ENCODE data around the gene BTBD2. TPM values are rescaled to one million over a fixed set of nuclear protein-coding genes. Genes with fewer than 3 reads are reported as not detected.
A peak's percentile ranks its signal among the peaks of the same experiment; 100 is the strongest.

BTBD2 gene
- total and polyA plus RNA-seq, 2 of the 8 experiments (the other 6 are each of a cell fraction or from before 2014, with no cell fraction given) = 91.7 to 92.3 TPM

- Histone ChIP-seq H3K23me2 (ENCODE audit: low read depth, low read length) (no peaks in the 10 kb centered on the region), H3K4me2 (ENCODE audit: insufficient read depth in 1 of 2, low read depth in 2 of 2, low read length in 2 of 2) (no peak overlapping the region), H2BK15ac (ENCODE audit: low read length) (no peak overlapping the region), H3K9me3 (ENCODE audit: insufficient read depth in 2 of 2, low read depth in 1 of 2, low read length in 1 of 2) (no peaks in the 10 kb centered on the region), H3K4me3 (ENCODE audit: extremely low read depth in 1 of 4, insufficient read depth in 2 of 4, low read depth in 3 of 4, low read length in 4 of 4) (no peak overlapping the region), H3K36me3 (ENCODE audit: control insufficient read depth in 2 of 4, insufficient read depth in 4 of 4, low read length in 3 of 4) (peaks cover 16 to 42% (median 33%) of the 10 kb centered on the region in 4 experiments), H3K14ac (ENCODE audit: insufficient read length) (no peak overlapping the region), H3K27me3 (replicated peaks in 1 of 4; ENCODE audit: control insufficient read depth in 3 of 4, extremely low read depth in 1 of 4, insufficient read depth in 3 of 4, low read length in 3 of 4) (no peaks in the 10 kb centered on the region), H2BK120ac (replicated peaks; ENCODE audit: low read depth, low read length) (no peak overlapping the region), H2BK20ac (ENCODE audit: low read length) (no peak overlapping the region), H3K79me2 (ENCODE audit: control insufficient read depth in 1 of 2, insufficient read depth in 2 of 2, low read length in 2 of 2) (no peaks in the 10 kb centered on the region), H2AK5ac (ENCODE audit: low read depth, low read length) (no peak overlapping the region), H3K23ac (ENCODE audit: insufficient read length) (no peak overlapping the region), H3K4me1 (replicated peaks in 1 of 4; ENCODE audit: control insufficient read depth in 3 of 4, insufficient read depth in 4 of 4, low read length in 3 of 4) (no peaks in the 10 kb centered on the region), H4K91ac (replicated peaks; ENCODE audit: insufficient read length, low read length) (no peak overlapping the region), H3K9ac (replicated peaks in 1 of 4; ENCODE audit: extremely low read depth in 1 of 4, low read depth in 3 of 4, low read length in 3 of 4) (no peak overlapping the region), H2AFZ (ENCODE audit: low read length) (no peak overlapping the region), H2BK5ac (ENCODE audit: low read depth, low read length) (no peak overlapping the region), H4K5ac (ENCODE audit: insufficient read length, low read depth, low read length) (no peak overlapping the region), H2BK12ac (ENCODE audit: low read depth, low read length) (no peak overlapping the region), H4K20me1 (replicated peaks in 1 of 2; ENCODE audit: control insufficient read depth in 1 of 2, insufficient read depth in 2 of 2, low read length in 2 of 2) (peaks cover 5 to 26% of the 10 kb centered on the region in 2 experiments), H3K18ac (ENCODE audit: extremely low read depth, low read length) (no peak overlapping the region), H4K8ac (ENCODE audit: extremely low read depth, insufficient read depth, low read length) (peak overlapping the region; percentile 71; the same call in 1 of the 2 replicates), H3K79me1 (ENCODE audit: low read depth, low read length) (no peaks in the 10 kb centered on the region), H3K27ac (ENCODE audit: low read depth, low read length) (no peak overlapping the region), H3K56ac (replicated peaks; ENCODE audit: insufficient read length, low read depth, low read length) (no peak overlapping the region), H3K4ac (replicated peaks; ENCODE audit: insufficient read length, low read depth, low read length) (no peak overlapping the region)
- ChIA-PET POLR2A (ENCODE audit: partially characterized antibody) (interaction anchor here (0.9 to 1.8 kb wide), 9 partner anchors 8 to 84 kb away, joined by 3 to 5 read pairs (median 4); no protein-coding TSS in a partner anchor), CTCF (ENCODE audit: partially characterized antibody) (interaction anchor here (0.8 to 2.3 kb wide), 10 partner anchors 14 to 80 kb away, joined by 3 to 12 read pairs (median 3); no protein-coding TSS in a partner anchor)
- TF ChIP-seq TBP (IDR thresholded peaks at IDR 0.05; ENCODE audit: low read depth, low read length) (no peak), SUZ12 (IDR thresholded peaks at IDR 0.05; ENCODE audit: low read length) (no peak), RFX5 (IDR thresholded peaks at IDR 0.05; ENCODE audit: borderline replicate concordance, low read depth, low read length) (no peak), SP2 (IDR thresholded peaks at IDR 0.05; ENCODE audit: low read length) (no peak), TEAD4 (IDR thresholded peaks at IDR 0.05; ENCODE audit: low read depth, low read length) (no peak), POLR2AphosphoS5 (IDR thresholded peaks at IDR 0.05; ENCODE audit: low read depth, low read length) (no peak), EGR1 (IDR thresholded peaks at IDR 0.05; ENCODE audit: borderline replicate concordance, low read depth, low read length) (no peak), ZNF274 (IDR thresholded peaks at IDR 0.05; ENCODE audit: borderline replicate concordance, extremely low read depth, low read length) (no peak), BRCA1 (IDR thresholded peaks at IDR 0.05; ENCODE audit: low read depth, low read length) (no peak), BCL11A (IDR thresholded peaks at IDR 0.05; ENCODE audit: low read depth in 2 of 2, low read length in 2 of 2) (no peak)
- WGBS, 2 experiments (ENCODE audit: extremely low coverage in 1 of 2, insufficient coverage in 1 of 2, insufficient read length in 1 of 2, insufficient replicate concordance in 2 of 2, low coverage in 1 of 2, low lambda C conversion rate in 2 of 2, missing lambda C conversion rate in 1 of 2) = 88% methylated on average over 34 of the region's 34 CpGs; no CpG with 5 or more reads in 1 of the 2 experiments
- FAIRE-seq (no peak), DNase-seq (ENCODE audit: low read depth in 1 of 2, low spot score in 2 of 2) (no peak)
Measured at GRCh38 chr19:1990230-1991017, 25.1 kb downstream of the BTBD2 start.
